Liver (tissue), 6 donors: ENCODE data around the gene LMLN. TPM values are rescaled to one million over a fixed set of nuclear protein-coding genes. Genes with fewer than 3 reads are reported as not detected.

Source experiments
- JUND ChIP-seq, 2 donors: IDR thresholded peaks; 2 replicates each; pipeline ENCODE4 v1.6.1; 2016; ENCODE audit warnings: antibody characterized with exemption in 2 of 2
- NR2F2 ChIP-seq: IDR thresholded peaks from 2 replicates; pipeline ENCODE4 v1.6.1; 2016; ENCODE audit warnings: antibody characterized with exemption
- ZBTB33 ChIP-seq: IDR thresholded peaks from 2 replicates; pipeline ENCODE4 v1.6.1; 2016; ENCODE audit warnings: antibody characterized with exemption
- polyA plus RNA-seq, 2 donors: library from polyadenylated mRNA; stranded (reverse) in 1 of 2; unstranded in 1 of 2; fragments of 200-250 nt in 1 of 2; fragments of >200 nt in 1 of 2; fragmentation: Nextera tagmentation in 1 of 2; extraction: Ambion mirVana in 1 of 2; gene quantifications; one replicate each; pipeline versions ENCODE4 v1.2.1 to v1.2.3, GENCODE V29; 2013 to 2015
- small RNA-seq: library from RNA; depleted of rRNA; stranded (forward); fragments of <200 nt; gene quantifications from one replicate; pipeline ENCODE3, GENCODE V24; 2014
- total RNA-seq, 2 donors: library from RNA; depleted of rRNA; stranded (reverse); fragments of >200 nt; gene quantifications; one replicate each; pipeline ENCODE4 v1.2.3, GENCODE V29; 2014
- donor health status: healthy.
- donor health status: healthy.
- donor health status: healthy.

Gene LMLN
- total and polyA plus RNA-seq, 4 donors, result 0.90 to 3.2 (median 1.8) TPM

- TF ChIP-seq ZBTB33 (no peak), JUND (IDR thresholded peaks at IDR 0.05) (no peak), NR2F2 (no peak)
Measured at GRCh38 chr3:198093112-198093679, 133.2 kb downstream of the LMLN start (continued).

Small RNAs within 50 kb of the gene (small RNA-seq; reads per million reads assigned to genes)
- gene RNU6-621P (not detected), gene RNU6-821P (not detected)

Other genes with a start within 250 kb of the LMLN start
- gene RUBCN, start 223.3 kb upstream of the LMLN start, total RNA-seq, result 1 to 10 TPM; 5.0 to 7.0 TPM
- gene RUBCN, start 223.3 kb upstream of the LMLN start, polyA plus RNA-seq, result 1 to 10 TPM; 4.1 to 4.5 TPM
- gene FYTTD1, start 210.3 kb upstream of the LMLN start, total RNA-seq, result 10 to 100 TPM; 19.4 to 22.7 TPM
- gene FYTTD1, start 210.3 kb upstream of the LMLN start, polyA plus RNA-seq, result 10 to 100 TPM; 11.5 to 12.5 TPM
- gene LRCH3, start 169.0 kb upstream of the LMLN start, total RNA-seq, result 10 to 100 TPM; 32.6 to 67.2 TPM
- gene LRCH3, start 169.0 kb upstream of the LMLN start, polyA plus RNA-seq, result 1 to 10 TPM; 6.2 to 6.8 TPM
- gene RPL35A, start 10.0 kb upstream of the LMLN start, total RNA-seq, result 100 to 1,000 TPM; 121 to 254 TPM
- 100 to 1,000 TPM; 286 to 361 TPM for gene RPL35A, start 10.0 kb upstream of the LMLN start, polyA plus RNA-seq